SK-N-SH treated with all-trans-retinoic acid at 6 μM for 48 hours (cell line): ENCODE measurements around the gene MALT1.

Source experiments
- ATAC-seq: fragments of 200-7000 bp; cut with Tn5 transposase; 3 replicates; pipeline ENCODE4 v1.9.1; 2020; ENCODE audit warnings: mild to moderate bottlenecking, moderate library complexity
- CREB5 ChIP-seq: fragments of 250-450 bp; sonication (Bioruptor Pico); IDR thresholded peaks from 2 replicates; pipeline ENCODE4 v1.5.1; 2020; ENCODE audit warnings: low read depth, mild to moderate bottlenecking, moderate library complexity
- CSRNP3 ChIP-seq: fragments of 250-450 bp; sonication (Bioruptor Pico); IDR thresholded peaks from 2 replicates; pipeline ENCODE4 v1.5.1; 2021; ENCODE audit warnings: mild to moderate bottlenecking, moderate library complexity
- GLIS3 ChIP-seq: fragments of 250-450 bp; sonication (Bioruptor Pico); IDR thresholded peaks from 2 replicates; pipeline ENCODE4 v1.5.0; 2020; ENCODE audit warnings: mild to moderate bottlenecking, moderate library complexity
- OSR1 ChIP-seq: fragments of 250-450 bp; sonication (Bioruptor Pico); IDR thresholded peaks from 2 replicates; pipeline ENCODE4 v1.8.0; 2022; ENCODE audit warnings: moderate library complexity, mild to moderate bottlenecking, inconsistent platforms
- POU6F1 ChIP-seq: fragments of 250-450 bp; sonication (Bioruptor Pico); IDR thresholded peaks from 2 replicates; pipeline ENCODE4 v1.8.0; 2021; ENCODE audit warnings: low read depth, mild to moderate bottlenecking, moderate library complexity, borderline replicate concordance
- PPARA ChIP-seq: fragments of 250-450 bp; sonication (Bioruptor Pico); IDR thresholded peaks from 2 replicates; pipeline ENCODE4 v1.5.0; 2020; ENCODE audit warnings: mild to moderate bottlenecking, borderline replicate concordance
- RARB ChIP-seq: fragments of 250-450 bp; sonication (Bioruptor Pico); IDR thresholded peaks from 2 replicates; pipeline ENCODE4 v1.8.0; 2021; ENCODE audit warnings: mild to moderate bottlenecking, moderate library complexity
- SNAI2 ChIP-seq: fragments of 250-450 bp; sonication (Bioruptor Pico); IDR thresholded peaks from 2 replicates; pipeline ENCODE4 v1.5.0; 2020; ENCODE audit warnings: mild to moderate bottlenecking, moderate library complexity
- TCF4 ChIP-seq: fragments of 250-450 bp; sonication (Bioruptor Pico); IDR thresholded peaks from 2 replicates; pipeline ENCODE4 v1.8.0; 2021; ENCODE audit warnings: mild to moderate bottlenecking, moderate library complexity, borderline replicate concordance
- TOX ChIP-seq: fragments of 250-450 bp; sonication (Bioruptor Pico); IDR thresholded peaks from 2 replicates; pipeline ENCODE4 v1.8.0; 2021; ENCODE audit warnings: mild to moderate bottlenecking, moderate library complexity, borderline replicate concordance
- TSHZ2 ChIP-seq: fragments of 250-450 bp; sonication (Bioruptor Pico); IDR thresholded peaks from 2 replicates; pipeline ENCODE4 v1.5.0; 2020; ENCODE audit warnings: mild to moderate bottlenecking, moderate library complexity
- ZNF565 ChIP-seq: fragments of 450-650 bp; formaldehyde crosslinking; conservative IDR thresholded peaks from 2 replicates; pipeline ENCODE4 v1.5.0; 2020; ENCODE audit warnings: low read depth, mild to moderate bottlenecking, moderate library complexity
- ZNF70 ChIP-seq: fragments of 450-650 bp; formaldehyde crosslinking; IDR thresholded peaks from 2 replicates; pipeline ENCODE4 v1.5.0; 2020; ENCODE audit warnings: mild to moderate bottlenecking, moderate library complexity
- TF ChIP-seq, protein P1 (sequence below): fragments of 250-450 bp; sonication (Bioruptor Pico); IDR thresholded peaks from 2 replicates; pipeline ENCODE4 v1.8.0; 2020; ENCODE audit warnings: mild to moderate bottlenecking, moderate library complexity, borderline replicate concordance

The MALT1 gene

GRCh38 chr18:58748899-58749595 is 77.8 kb downstream of the MALT1 start:
- no peak for ATAC-seq

DNA sequence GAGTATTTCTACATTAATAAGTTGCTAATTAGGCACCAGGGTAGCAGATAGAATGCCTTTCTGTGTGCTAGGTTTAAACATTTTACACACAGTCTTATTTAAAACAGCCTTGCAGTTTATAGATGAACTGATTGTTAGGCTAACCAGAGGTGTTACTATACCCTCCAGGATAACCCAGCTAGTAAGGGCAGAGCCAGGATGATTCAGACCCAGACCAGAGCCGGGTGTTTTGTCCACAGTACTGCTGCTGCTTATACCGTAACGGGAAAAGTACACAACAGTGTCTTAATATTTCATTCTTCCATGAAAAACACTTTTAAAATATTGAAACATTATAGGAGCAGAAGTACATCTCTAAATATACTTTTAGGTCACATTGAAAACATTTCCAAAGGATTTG is 82.7 kb downstream of the MALT1 start:
- no peak for ATAC-seq
- no peak for TF ChIP-seq TSHZ2 (CRISPR knock-in tag)
- TF ChIP-seq TCF4 (CRISPR knock-in tag), result no peak
- TF ChIP-seq OSR1 (CRISPR knock-in tag), result no peak
- TF ChIP-seq, protein P1, sequence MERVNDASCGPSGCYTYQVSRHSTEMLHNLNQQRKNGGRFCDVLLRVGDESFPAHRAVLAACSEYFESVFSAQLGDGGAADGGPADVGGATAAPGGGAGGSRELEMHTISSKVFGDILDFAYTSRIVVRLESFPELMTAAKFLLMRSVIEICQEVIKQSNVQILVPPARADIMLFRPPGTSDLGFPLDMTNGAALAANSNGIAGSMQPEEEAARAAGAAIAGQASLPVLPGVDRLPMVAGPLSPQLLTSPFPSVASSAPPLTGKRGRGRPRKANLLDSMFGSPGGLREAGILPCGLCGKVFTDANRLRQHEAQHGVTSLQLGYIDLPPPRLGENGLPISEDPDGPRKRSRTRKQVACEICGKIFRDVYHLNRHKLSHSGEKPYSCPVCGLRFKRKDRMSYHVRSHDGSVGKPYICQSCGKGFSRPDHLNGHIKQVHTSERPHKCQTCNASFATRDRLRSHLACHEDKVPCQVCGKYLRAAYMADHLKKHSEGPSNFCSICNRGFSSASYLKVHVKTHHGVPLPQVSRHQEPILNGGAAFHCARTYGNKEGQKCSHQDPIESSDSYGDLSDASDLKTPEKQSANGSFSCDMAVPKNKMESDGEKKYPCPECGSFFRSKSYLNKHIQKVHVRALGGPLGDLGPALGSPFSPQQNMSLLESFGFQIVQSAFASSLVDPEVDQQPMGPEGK (CRISPR knock-in tag), result no peak
- no peak for TF ChIP-seq ZNF565 (CRISPR knock-in tag)
- TF ChIP-seq RARB, result no peak
- TF ChIP-seq SNAI2 (CRISPR knock-in tag), result no peak
- TF ChIP-seq TOX, result no peak
- no peak for TF ChIP-seq PPARA (CRISPR knock-in tag)
- TF ChIP-seq GLIS3, result no peak

More at GRCh38 chr18:58748899-58749595, 77.8 kb downstream of the MALT1 start:
- TF ChIP-seq RARB (no peak), CREB5 (no peak), ZNF70 (CRISPR knock-in tag) (no peak), CSRNP3 (CRISPR knock-in tag) (no peak)
- TF ChIP-seq, protein P1 (CRISPR knock-in tag), result no peak
- TF ChIP-seq, all 23 proteins: peak for 0

- TF ChIP-seq POU6F1 (CRISPR knock-in tag), result no peak
- no peak for TF ChIP-seq RARB
- no peak for TF ChIP-seq PPARA (CRISPR knock-in tag)
- no peak for TF ChIP-seq SNAI2 (CRISPR knock-in tag)
- TF ChIP-seq ZNF565 (CRISPR knock-in tag), result no peak
- peak; percentile 14; the same call in 1 of the 3 replicates for ATAC-seq
These were observed 83.3 kb downstream of the MALT1 start for GRCh38 chr18:58754544-58755068.
